ENCODE measurements around the gene SYTL3.

GRCh38 chr6:158687506-158687905 is 37.7 kb downstream of the SYTL3 start:
- TF ChIP-seq CTCF (conservative IDR thresholded peaks at IDR 0.05; ENCODE audit: low read length), result no peak
- no peak for TF ChIP-seq EZH2phosphoT487 (IDR thresholded peaks at IDR 0.05; ENCODE audit: borderline replicate concordance)
